Keratinocyte (primary cell): ENCODE results near the gene CPTP. TPM values are rescaled to one million over a fixed set of nuclear protein-coding genes. Genes with fewer than 3 reads are reported as not detected.

Experiments
- DNase-seq: peaks from one replicate; pipeline ENCODE4 v3.0.0-alpha.2; 2011; ENCODE audit warnings: low read depth, missing footprints, low spot score
- FAIRE-seq: peaks from 2 replicates; lab custom pipeline; 2011; peaks lifted over from hg19 to GRCh38; lab: Jason Lieb, UNC
- H2AFZ ChIP-seq: 2 replicates; pipeline ENCODE4 v1.6.0; 2012; ENCODE audit warnings: low read length, control low read depth, inconsistent platforms; ENCODE audit not compliant: control insufficient read depth
- H3K27ac ChIP-seq: 2 replicates; pipeline ENCODE4 v1.5.1; 2011; ENCODE audit warnings: low read length; ENCODE audit not compliant: control insufficient read depth, insufficient read depth
- H3K27me3 ChIP-seq: 3 replicates; pipeline ENCODE4 v1.6.0; 2011; ENCODE audit warnings: low read length; ENCODE audit not compliant: control insufficient read depth, insufficient read depth; ENCODE audit errors: extremely low read depth
- H3K36me3 ChIP-seq, 2 experiments: 2 replicates in 1 of 2; 3 replicates in 1 of 2; pipeline ENCODE4 v1.5.1; 2011; ENCODE audit warnings: low read length in 2 of 2, mild to moderate bottlenecking in 1 of 2; ENCODE audit not compliant: control insufficient read depth in 2 of 2, insufficient read depth in 2 of 2; ENCODE audit errors: extremely low read depth in 1 of 2
- H3K4me1 ChIP-seq: 3 replicates; pipeline ENCODE4 v1.5.1; 2011; ENCODE audit warnings: low read length; ENCODE audit not compliant: control insufficient read depth, insufficient read depth; ENCODE audit errors: extremely low read depth
- H3K4me2 ChIP-seq: 3 replicates; pipeline ENCODE4 v1.6.0; 2011; ENCODE audit warnings: low read depth, low read length; ENCODE audit not compliant: control insufficient read depth, insufficient read depth; ENCODE audit errors: extremely low read depth
- H3K4me3 ChIP-seq, 3 experiments: fragments of 200-600 bp in 1 of 3; sonication (generic) in 1 of 3; 2 replicates in 2 of 3; 3 replicates in 1 of 3; pipeline ENCODE4 v1.5.1; 2011 to 2016; ENCODE audit warnings: low read length in 3 of 3, mild to moderate bottlenecking in 3 of 3, control low read depth in 2 of 3, inconsistent platforms in 1 of 3, low read depth in 1 of 3, mixed read lengths in 1 of 3, mixed run types in 1 of 3, moderate library complexity in 1 of 3; ENCODE audit not compliant: control insufficient read depth in 2 of 3, insufficient read depth in 2 of 3; ENCODE audit errors: extremely low read depth in 1 of 3
- H3K79me2 ChIP-seq: 2 replicates; pipeline ENCODE4 v1.6.0; 2012; ENCODE audit warnings: low read length; ENCODE audit not compliant: control insufficient read depth, insufficient read depth
- H3K9ac ChIP-seq: 3 replicates; pipeline ENCODE4 v1.6.0; 2011; ENCODE audit warnings: low read length; ENCODE audit not compliant: control insufficient read depth, insufficient read depth; ENCODE audit errors: extremely low read depth
- H3K9me1 ChIP-seq: 3 replicates; pipeline ENCODE4 v1.6.0; 2011; ENCODE audit warnings: low read length; ENCODE audit not compliant: control insufficient read depth, insufficient read depth; ENCODE audit errors: extremely low read depth
- H3K9me3 ChIP-seq: 2 replicates; pipeline ENCODE4 v1.5.1; 2012; ENCODE audit warnings: low read depth, low read length; ENCODE audit not compliant: control insufficient read depth
- H4K20me1 ChIP-seq: 3 replicates; pipeline ENCODE4 v1.6.0; 2011; ENCODE audit warnings: low read length; ENCODE audit not compliant: control insufficient read depth, insufficient read depth; ENCODE audit errors: extremely low read depth
- EZH2 ChIP-seq: IDR thresholded peaks from one replicate; pipeline ENCODE4 v1.6.1; 2012; ENCODE audit warnings: inconsistent platforms, mild to moderate bottlenecking, low read length, moderate library complexity
- dilution Hi-C: fragments of 300-500 bp; cut with MboI; formaldehyde crosslinking; loops from one replicate; pipeline ENCODE4 v1.7.0; 2020; ENCODE audit warnings: low sequenced_read_pairs; ENCODE audit not compliant: extremely low pct_ligation_motif_present
- polyA plus RNA-seq, 5 experiments: library from polyadenylated mRNA; depleted of rRNA in 3 of 5; stranded (reverse) in 3 of 5; stranded (forward) in 1 of 5; unstranded in 1 of 5; fragments of >200 nt; gene quantifications; 1 replicate in 1 of 5; 2 replicates in 3 of 5; 3 replicates in 1 of 5; pipeline versions ENCODE4 v1.2.1 to v1.2.3, GENCODE V29; 2011 to 2012; ENCODE audit warnings: missing spikeins in 2 of 5, low read depth in 1 of 5, low replicate concordance in 1 of 5
- TF ChIP-seq, protein P1 (sequence below), 3 experiments: IDR thresholded peaks in 1 of 3; conservative IDR thresholded peaks in 1 of 3; optimal IDR thresholded peaks in 1 of 3; 2 replicates in 2 of 3; 3 replicates in 1 of 3; pipeline versions ENCODE3 to v1.5.1; 2011; ENCODE audit warnings: low read length in 3 of 3, mild to moderate bottlenecking in 3 of 3, moderate library complexity in 2 of 3, control low read depth in 1 of 3, inconsistent platforms in 1 of 3; ENCODE audit not compliant: insufficient read depth in 2 of 3; ENCODE audit errors: extremely low read depth in 1 of 3

The CPTP gene
- polyA plus RNA-seq, 1 donor (not counting 4 experiments of a cell fraction or from before 2014, with no cell fraction given), result 5.8 TPM

DNA sequence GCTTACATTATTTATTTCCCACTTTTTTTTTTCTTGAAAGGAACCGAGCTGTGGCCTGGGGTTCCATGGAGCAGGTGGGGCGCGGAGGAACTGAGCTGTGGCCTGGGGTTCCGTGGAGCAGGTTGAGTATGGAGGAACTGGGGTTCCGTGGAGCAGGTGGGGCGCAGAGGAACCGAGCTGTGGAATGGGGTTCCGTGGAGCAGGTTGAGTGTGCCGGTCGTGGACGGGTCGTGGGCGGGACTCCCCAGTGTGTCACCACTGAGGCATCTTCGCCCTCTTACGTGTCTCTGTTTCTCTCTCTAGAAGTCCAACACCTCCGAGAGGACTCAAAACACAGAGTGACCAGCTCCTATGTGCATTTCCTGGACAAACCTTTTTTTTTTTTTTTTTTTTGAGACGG, 45.6 kb upstream of the CPTP start:
- FAIRE-seq (no peak), DNase-seq (no peak)
- no peaks in the 10 kb centered on the region for H3K79me2 ChIP-seq
- no peak overlapping the region for H2AFZ ChIP-seq
- peaks cover 21% of the 10 kb centered on the region for H3K4me1 ChIP-seq
- dilution Hi-C loops, result no loop called here
- H4K20me1 ChIP-seq, result no peaks in the 10 kb centered on the region
- no peaks in the 10 kb centered on the region for H3K9me3 ChIP-seq
- H3K4me2 ChIP-seq, result no peak overlapping the region
- no peak overlapping the region for H3K9ac ChIP-seq
- H3K9me1 ChIP-seq, result no peaks in the 10 kb centered on the region
- H3K36me3 ChIP-seq, result no peaks in the 10 kb centered on the region
- H3K4me3 ChIP-seq, result no peak overlapping the region
- H3K27ac ChIP-seq, result no peak overlapping the region
- no peaks in the 10 kb centered on the region for H3K27me3 ChIP-seq
- no peak for TF ChIP-seq EZH2
- TF ChIP-seq, protein P1, sequence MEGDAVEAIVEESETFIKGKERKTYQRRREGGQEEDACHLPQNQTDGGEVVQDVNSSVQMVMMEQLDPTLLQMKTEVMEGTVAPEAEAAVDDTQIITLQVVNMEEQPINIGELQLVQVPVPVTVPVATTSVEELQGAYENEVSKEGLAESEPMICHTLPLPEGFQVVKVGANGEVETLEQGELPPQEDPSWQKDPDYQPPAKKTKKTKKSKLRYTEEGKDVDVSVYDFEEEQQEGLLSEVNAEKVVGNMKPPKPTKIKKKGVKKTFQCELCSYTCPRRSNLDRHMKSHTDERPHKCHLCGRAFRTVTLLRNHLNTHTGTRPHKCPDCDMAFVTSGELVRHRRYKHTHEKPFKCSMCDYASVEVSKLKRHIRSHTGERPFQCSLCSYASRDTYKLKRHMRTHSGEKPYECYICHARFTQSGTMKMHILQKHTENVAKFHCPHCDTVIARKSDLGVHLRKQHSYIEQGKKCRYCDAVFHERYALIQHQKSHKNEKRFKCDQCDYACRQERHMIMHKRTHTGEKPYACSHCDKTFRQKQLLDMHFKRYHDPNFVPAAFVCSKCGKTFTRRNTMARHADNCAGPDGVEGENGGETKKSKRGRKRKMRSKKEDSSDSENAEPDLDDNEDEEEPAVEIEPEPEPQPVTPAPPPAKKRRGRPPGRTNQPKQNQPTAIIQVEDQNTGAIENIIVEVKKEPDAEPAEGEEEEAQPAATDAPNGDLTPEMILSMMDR (optimal IDR thresholded peaks at IDR 0.05 in 1 of 3, IDR thresholded peaks at IDR 0.05 in 1 of 3, conservative IDR thresholded peaks at IDR 0.05 in 1 of 3; ENCODE audit: extremely low read depth in 1 of 3, insufficient read depth in 2 of 3, low read length in 3 of 3), result no peak

- Histone ChIP-seq H3K79me2 (no peaks in the 10 kb centered on the region), H3K4me3 (no peak overlapping the region), H3K27ac (no peak overlapping the region), H3K4me1 (peaks cover 12% of the 10 kb centered on the region), H3K9me3 (no peaks in the 10 kb centered on the region), H3K9me1 (no peaks in the 10 kb centered on the region), H3K27me3 (no peaks in the 10 kb centered on the region), H3K36me3 (no peaks in the 10 kb centered on the region), H3K4me2 (no peak overlapping the region), H4K20me1 (no peaks in the 10 kb centered on the region), H2AFZ (no peak overlapping the region), H3K9ac (no peak overlapping the region)
- FAIRE-seq (no peak), DNase-seq (no peak)
- dilution Hi-C loops, result no loop called here
- no peak for TF ChIP-seq EZH2
Observed at GRCh38 chr1:1280782-1281481, 43.7 kb upstream of the CPTP start.
